ENCODE measurements around the gene SH3BP5.

SH3BP5 gene

GRCh38 chr3:15324379-15324808, 8.0 kb downstream of the SH3BP5 start:
- DNase-seq = no peak

DNA sequence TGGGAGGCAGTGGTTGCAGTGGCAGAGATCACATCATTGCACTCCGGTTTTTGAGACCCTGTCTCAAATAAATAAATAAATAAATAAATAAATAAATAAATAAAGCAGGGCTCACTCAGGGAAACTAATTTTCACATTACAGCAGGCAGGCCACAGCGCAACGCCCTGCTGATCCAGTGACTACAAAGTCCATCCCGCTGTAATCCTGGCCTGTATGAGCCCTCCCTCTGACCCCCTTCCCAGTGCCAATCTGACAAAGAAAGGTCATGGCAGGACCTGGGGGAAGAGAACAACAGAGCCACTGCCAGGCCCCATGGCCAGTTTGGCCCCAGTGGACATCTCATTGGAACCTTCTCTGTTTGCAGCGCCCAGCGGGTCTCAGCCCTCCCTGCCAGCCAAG, 9.3 kb downstream of the SH3BP5 start:
- no peak for DNase-seq

GRCh38 chr3:15321349-15321748, 11.0 kb downstream of the SH3BP5 start:
- no peak for DNase-seq

DNA sequence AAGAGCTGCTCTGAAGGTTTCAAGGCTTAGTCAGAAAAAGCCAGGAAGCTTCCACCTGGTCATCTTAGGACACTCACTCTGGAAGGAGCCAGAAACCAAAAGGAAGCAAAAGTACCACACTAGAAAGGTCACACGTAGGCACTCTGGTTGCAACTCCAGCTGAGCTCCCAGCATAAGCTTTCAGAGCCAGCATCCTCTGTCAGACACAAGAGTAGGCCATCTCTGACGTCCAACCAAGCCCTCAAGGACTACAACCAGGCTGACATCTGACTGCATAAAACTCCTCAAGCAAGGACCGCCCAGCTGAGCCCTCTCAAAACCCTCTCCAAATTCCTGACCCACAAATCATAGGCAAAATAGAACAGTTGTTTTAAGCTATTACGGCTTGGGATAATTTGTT, 12.8 kb downstream of the SH3BP5 start:
- DNase-seq = no peak

GRCh38 chr3:15319136-15319535, 13.2 kb downstream of the SH3BP5 start:
- DNase-seq = no peak

DNA sequence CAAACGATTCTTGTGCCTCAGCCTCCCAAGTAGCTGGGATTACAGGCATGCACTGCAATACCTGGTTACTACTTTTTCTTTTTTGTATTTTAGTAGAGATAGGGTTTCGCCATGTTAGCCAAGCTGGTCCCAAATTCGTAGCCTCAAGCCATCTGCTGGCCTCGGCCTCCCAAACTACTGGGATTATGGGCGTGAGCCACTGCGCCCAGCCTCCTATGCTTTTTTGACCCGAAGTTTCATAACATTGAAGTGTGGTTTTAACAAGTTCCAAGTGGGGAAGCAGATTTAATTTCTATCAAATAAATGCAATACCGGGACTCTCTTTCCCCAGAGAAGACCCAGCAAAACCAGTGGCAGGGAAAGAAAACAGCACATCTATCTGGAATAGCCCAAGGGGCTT, 13.7 kb downstream of the SH3BP5 start:
- no peak for DNase-seq

- DNase-seq = no peak
These were observed 15.4 kb downstream of the SH3BP5 start for GRCh38 chr3:15316998-15317435.

DNA sequence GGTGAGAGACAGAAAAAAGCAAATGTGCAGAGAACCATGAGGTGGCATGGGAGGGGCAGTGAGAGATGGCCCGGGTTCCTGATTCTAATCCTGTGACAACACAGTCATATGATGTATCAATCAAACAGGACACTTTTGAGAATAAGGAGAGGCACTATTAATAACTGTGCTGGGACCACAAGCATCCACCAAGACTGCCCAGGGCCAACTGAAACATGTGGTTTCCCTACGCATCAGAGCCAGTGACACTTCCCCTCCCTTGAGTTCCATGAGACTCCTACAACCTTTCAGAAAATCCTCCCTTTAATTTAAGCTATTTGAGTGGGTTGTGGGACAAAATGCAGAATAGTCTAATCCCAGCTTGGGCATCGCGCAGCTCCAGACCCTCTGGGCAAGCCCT, 17.4 kb downstream of the SH3BP5 start:
- no peak for DNase-seq

- no peak for DNase-seq
These were observed 18.1 kb downstream of the SH3BP5 start for GRCh38 chr3:15314276-15314675.

DNA sequence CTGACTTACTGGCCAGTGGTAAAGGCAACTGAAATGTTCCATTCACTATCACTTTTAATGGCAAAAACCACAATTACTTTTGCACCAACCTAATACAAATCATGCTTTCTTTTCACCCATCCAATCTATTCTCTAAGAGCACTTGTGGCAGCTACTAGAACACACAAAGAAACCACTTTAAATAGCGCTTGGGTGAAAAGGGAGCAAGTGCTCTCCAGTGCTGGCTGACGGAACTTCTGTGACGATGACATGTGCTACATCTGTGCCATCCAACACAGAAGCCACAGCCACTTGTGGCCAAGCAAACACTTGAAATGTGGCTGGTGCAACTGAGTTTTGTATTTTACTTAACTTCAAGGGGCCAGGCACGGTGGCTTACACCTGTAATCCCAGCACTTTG, 18.9 kb downstream of the SH3BP5 start:
- DNase-seq = peak; percentile 37

- DNase-seq = no peak
These were observed 19.8 kb downstream of the SH3BP5 start for GRCh38 chr3:15312550-15312949.

DNA sequence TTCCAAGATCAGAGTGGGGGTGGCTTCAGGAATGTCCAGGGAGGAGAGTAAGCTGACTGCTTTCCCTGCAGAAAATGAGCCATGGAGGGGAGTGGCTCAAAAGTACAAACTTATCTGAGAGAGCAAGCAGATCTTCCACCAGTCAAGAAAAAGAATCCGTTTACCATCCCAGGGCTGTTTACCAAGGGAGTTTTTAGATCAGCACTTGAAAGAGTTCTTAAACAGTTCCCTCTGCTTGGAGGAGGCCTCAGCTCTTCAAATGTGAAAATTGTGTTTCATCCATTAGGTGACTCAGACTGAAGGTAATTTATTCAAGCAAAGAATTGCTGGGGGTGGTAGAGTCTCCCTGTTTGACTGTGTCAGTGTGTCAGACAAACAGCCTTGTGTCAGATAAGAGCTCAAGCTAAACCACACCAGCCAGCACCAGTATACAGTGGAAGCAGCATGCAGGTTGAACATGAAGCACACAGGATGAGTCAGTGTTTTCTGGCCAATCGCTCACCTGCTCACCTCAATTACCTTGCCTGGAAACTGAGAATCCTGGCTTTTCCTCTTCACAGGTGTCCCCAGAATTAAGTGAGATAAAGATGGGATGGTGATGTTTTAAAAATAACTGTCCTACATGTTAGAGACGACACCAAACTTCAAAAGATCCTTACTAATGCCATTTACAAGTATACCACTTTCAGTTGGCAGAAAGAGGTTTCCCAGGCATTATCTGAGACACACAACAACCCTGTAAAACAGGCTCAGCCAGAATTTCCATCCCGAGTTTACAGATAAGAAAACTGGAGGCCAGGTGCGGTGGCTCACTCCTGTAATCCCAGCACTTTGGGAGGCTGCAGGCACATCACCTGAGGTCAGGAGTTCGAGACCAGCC, 21.7 kb downstream of the SH3BP5 start:
- DNase-seq = peak; percentile 74

DNA sequence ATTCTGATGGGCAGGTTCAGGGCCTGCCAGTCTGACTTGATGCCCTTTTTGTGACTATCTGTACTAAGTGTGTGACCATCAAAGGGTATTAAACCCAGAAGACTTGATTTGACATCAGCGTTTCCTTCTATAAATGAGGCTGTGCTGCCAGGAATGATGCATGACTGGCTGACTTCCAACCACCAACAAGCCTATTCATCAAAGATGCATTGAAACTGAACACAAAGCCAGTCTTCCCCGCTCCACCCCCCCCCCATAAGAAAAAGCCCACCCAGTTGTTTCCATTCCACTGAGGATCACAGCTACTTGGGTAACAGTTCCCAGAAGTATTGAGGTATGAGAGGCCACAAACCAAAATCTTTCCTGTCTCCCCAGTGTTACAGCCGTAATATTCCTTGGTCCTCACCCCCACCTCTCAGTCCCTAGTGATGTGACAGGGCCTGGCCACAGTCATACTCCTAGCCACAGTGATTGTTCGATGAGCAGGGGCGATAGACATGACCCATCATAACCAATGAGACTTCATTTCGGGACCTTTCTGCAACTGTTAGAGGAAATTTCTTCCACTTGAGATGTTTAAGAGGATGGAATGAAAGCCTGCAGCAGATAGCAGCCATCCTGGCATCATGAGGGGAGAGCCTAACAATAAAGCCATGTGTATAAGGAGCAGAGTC, 22.6 kb downstream of the SH3BP5 start:
- peak; percentile 21 for DNase-seq

- no peak for DNase-seq
These were observed 24.8 kb downstream of the SH3BP5 start for GRCh38 chr3:15307580-15307979.

DNA sequence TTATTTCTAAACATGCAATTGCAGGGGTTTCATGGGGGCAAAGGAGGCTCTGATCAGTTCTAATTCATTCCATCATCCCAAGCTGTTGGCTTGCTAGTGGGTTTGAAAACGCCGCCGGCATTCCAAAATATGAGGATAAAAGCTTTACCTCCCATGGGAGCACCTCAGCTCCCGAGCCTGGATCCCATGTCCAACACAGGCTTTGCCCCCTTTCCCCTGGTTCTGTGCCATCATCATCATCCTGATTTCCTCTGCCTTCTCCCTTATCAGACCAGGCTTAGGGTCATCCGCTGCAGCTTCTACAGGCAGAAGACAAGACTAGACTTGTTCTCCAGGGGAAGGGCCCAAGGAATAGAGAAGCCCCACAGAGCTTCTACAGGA, 25.4 kb downstream of the SH3BP5 start:
- no peak for DNase-seq

- no peak for DNase-seq
These were observed 27.0 kb downstream of the SH3BP5 start for GRCh38 chr3:15305359-15305844.

DNA sequence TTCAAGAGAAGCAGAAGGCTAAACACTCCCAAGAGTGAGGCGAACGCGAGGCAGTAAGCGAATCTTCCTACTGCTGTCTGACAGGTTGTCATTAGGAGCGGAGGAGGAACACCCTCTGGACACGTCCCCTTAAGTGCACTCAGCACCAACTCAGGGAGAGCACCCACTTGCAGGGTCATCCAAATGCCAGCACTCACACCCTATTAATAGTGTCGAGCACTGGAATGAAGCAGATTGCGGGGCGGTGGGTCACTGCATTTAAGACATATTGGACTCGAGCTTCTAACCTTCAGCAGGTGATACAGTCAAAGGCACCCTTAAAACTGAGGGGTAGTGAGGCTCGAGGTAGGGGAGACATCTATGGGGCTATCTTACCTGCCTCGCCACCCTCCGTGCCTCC, 28.7 kb downstream of the SH3BP5 start:
- DNase-seq = no peak

DNA sequence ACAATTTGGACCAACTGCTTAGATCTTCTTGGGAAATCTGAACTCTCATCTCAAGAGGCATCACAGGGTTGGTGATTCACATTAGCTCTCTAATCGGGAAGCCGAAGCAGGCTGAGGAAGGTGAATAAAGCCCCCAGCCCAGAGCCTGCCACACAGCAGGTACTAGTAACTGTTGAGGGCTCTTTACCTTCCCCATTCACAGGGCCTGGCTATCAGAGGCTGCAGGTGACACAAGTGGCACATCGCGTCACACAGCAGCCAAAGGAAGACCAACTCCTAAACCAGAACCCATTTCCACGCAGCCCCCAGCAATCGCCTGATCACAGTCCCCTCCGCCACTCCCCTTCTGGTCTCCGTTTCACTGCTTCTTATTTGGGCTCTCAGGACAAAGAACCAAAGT, 29.2 kb downstream of the SH3BP5 start:
- DNase-seq = no peak

- DNase-seq = no peak
These were observed 30.6 kb downstream of the SH3BP5 start for GRCh38 chr3:15301761-15302160.

DNA sequence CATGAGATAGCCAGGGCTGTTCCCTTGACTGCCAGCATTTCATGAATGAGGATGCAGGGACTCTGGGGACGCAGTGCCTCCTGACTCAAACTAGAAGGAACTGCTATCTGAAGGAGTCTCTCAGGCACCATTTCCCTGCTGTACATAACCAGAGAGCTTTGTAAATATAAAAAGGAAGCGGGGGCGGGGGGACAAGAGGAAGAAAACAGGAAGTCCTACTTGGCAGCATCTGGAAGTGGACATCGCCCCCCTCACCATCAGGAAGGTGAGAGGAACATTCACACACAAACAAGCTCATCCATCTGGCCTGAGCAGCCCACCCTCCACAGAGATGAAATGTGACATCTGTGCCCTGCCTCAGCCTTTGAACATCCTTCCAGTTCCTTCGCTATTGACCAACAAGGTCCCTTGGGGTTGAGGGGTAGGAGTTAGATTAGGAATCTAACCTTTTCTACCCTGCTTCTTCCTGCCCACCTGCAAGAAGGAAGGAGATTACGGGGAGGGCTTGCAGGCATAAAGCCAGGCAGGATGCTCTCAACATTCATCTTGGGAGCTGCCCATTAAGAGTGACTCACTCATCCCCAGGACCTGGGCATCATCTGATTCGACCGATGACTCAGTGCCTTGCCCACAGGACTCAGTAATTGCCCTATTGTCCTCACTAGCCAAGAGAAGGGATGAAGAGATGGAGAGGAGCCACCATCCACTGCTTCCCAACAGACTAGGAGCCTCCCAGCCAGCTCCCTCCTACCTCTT, 31.9 kb downstream of the SH3BP5 start:
- no peak for DNase-seq

DNA sequence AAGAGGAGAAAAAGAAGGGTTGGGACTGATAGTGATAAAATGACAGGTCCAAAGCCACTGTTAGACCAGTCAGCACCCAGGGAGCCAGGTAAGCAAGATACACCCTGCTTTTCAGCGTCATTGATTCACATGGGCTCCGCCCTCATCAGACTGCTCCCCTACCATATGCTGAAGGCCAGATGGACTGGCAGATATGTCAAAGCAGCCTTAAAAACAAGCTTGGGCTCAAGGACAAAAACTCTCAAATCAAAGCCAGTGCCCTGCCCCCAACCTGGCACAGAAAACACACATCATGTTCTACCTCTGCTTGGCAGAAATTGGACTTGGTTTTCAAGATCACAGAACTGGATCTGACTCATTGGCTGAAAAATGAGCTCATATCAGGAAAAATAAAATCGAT, 33.4 kb downstream of the SH3BP5 start:
- DNase-seq = no peak

GRCh38 chr3:15298504-15298903, 33.9 kb downstream of the SH3BP5 start:
- no peak for DNase-seq

GRCh38 chr3:15297608-15298350, 34.6 kb downstream of the SH3BP5 start:
- DNase-seq = no peak

Data from CD4-positive, alpha-beta T cell treated with Interleukin-17A for 4 hours (primary cell).